MV-4-11 (cell line): Measurements from ENCODE around the gene TLE2.

ENCODE experiments used
- DNase-seq: peaks from one replicate; lab custom pipeline; 2025; lab: John Stamatoyannopoulos, UW

Gene TLE2

GRCh38 chr19:3036119-3036976, 7.3 kb upstream of the TLE2 start:
- DNase-seq = peak; percentile 86

DNA sequence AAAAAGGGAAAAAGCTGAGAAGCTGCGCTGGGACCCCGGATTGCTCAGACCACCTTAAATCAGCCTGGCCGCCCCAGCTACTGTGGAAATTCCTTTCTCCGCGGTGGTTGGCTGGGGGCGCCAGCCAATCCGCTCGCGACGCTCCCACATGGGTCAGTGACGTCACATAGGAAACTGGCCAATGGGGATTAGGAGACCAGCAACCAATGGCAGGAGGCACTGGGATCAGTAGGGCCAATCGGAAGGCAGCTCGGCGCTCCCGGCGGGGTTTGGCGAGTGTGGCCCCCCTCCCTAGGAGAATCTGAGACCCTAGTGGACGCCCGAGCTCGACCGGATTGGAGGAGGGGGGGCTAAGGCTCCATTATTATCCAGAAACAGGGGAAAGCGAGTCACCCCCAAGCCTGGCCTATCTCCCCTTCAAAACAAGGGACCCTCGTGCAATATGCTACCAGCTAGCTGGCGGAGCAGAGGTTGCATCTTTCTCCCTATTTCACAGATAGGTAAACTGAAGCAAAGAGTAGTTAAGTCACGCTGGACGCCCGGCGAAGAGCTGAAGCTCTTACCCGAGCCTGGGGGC, 6.5 kb upstream of the TLE2 start:
- peak; percentile 99 for DNase-seq

- DNase-seq = peak; percentile 78
These were observed 5.8 kb upstream of the TLE2 start for GRCh38 chr19:3034656-3035541.

DNA sequence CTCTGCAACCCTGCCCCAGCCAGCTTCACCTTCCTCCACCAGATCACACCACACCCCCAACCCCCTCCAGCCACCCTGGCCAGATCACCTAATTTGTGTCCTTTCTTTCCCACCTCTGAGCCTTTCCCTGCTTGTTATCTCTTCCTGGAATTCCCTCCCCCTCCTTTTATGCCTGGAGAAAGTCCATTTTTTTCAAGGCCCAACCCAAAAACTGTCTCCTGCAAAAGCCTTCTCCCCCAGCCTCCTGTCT, 5.3 kb upstream of the TLE2 start:
- no peak for DNase-seq

DNA sequence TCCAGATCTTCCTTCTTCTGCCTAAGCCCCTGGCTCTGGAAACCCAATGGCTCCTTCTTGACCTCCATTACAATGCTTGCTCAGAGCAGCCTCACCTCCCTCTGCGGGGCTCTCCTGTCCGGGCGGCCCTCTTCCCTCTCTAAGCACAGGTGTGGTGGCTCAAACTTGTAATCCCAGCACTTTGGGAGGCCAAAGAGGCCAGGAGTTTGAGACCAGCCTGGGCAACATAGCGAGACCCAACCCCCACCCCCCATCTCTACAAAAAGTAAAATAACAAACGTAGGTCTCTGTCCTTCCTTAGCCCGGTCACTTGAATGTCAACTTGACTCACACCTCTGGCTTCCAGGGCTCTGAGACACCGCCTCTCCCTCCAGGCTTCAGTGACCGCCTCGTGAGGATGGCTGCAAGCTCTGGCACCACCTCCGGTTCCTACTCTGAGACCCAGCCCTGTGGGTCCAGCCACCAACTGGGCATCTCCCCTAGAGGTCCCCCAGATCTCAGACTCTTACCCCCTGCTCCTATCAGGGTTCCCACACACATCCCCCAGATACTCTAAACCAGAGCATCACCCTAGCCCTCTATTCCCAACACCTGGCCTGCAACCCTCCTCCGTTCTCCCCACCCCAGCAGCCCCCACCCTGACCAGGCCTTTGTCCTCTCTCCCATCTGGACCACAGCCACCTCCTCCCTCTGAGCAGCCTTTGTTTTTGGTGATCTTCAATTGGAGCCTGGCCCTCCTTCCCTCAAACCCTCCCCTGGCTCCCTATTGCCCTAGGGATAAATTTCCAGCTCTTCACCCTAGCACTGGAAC, 4.7 kb upstream of the TLE2 start:
- DNase-seq = no peak

- no peak for DNase-seq
These were observed 2.5 kb upstream of the TLE2 start for GRCh38 chr19:3031607-3031867.

GRCh38 chr19:3028305-3029064, 595 bp downstream of the TLE2 start:
- no peak for DNase-seq

DNA sequence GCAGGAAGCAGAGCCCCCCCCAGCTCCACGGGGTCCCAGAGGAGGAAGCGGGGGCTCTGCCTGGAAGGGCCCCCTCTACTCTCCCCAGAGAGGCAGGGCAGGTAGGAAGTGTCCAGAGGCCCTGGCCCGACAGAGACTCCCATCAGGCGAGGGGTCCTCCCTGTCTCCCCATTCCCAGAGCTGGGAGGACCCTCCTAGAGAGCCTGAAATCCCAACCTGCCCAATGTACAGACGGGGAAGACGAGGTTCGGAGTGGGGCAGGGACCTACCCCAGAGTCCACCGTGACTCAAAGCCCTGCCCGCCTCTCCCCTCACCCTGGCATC, 1.1 kb downstream of the TLE2 start:
- no peak for DNase-seq

DNA sequence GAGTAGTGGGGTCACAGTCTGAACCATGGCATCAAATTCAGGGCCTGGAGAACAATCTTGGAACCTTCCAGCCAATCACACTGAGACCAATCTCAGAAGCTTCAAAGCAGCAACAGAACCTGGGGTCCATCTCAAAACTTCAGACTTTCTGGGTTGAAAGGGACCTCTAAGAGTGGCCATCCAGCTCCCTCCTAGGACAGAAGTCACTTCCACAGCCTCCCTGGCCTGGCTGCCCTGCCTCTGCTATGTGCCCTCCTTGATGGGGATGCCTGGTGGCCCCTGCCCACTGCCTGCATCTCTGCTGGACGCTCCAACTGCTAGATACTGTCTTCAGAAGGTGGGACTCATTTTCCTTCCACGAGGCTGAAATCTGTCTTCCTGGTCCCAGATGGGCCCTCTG, 1.8 kb downstream of the TLE2 start:
- DNase-seq = no peak

DNA sequence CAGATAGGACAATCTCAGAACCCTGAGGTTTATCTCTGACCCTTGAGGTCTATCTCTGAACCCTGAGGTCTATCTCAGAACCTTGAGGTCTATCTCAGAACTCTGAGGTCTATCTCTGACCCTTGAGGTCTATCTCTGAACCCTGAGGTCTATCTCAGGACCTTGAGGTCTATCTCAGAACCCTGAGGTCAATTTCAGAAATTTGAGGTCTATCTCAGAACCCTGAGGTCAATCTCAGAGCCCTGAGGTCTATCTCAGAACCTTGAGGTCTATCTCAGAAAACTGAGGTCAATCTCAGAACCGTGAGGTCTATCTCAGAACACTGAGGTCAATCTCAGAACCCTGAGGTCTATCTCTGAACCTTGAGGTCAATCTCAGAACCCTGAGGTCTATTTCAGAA, 2.3 kb downstream of the TLE2 start:
- no peak for DNase-seq

DNA sequence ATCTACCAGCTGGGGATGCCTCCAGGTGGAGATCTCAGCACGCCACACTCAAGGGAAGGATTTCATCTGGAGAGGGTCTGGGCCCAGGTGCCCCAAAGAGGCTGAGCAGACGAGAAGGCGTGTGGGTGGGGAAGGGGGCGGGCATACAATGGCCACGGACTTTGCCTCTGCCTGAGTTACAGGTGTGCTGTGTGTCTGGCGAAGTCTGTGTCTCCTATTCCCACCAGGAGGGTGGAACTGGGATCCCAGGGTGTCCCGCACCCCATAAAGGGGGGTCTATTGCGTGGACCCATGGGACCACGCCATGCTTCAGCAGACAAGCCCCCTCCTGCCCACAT, 3.6 kb downstream of the TLE2 start:
- no peak for DNase-seq

- DNase-seq = no peak
These were observed 4.1 kb downstream of the TLE2 start for GRCh38 chr19:3024870-3025548.

- DNase-seq = no peak
These were observed 4.6 kb downstream of the TLE2 start for GRCh38 chr19:3024509-3024869.

GRCh38 chr19:3020321-3020960, 8.6 kb downstream of the TLE2 start:
- no peak for DNase-seq

DNA sequence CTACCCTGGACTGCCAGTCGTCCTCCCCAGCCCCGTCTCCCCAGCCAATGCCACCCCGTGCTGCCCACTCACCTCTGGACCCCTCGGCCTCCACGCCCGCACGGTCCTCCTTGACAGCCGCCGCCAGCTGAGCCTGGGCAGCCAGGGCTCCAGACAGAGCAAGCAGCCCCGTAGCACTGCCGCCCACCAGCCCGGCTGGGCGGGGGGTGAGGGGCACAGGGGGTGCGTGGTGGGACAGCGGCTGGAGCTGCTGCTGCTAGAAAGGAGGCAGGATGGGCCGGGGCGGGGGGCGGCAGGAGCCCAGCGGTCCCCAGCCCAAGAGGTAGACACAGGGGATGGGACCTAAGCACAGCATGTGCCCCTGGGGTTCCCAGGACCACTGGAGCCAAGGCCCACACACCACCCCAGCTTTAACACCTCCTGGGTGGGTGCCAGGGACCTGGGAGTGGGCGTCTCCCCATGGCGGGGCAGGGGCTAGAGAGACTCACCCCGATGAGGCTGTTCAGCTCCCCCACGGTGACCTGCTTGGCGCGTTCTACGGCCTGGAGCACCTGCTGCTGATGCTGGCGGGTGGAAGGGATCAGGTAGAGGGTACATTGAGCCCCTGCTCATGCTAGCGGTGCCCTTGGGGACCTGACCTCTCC, 9.7 kb downstream of the TLE2 start:
- no peak for DNase-seq

GRCh38 chr19:3017923-3018322, 11.2 kb downstream of the TLE2 start:
- no peak for DNase-seq

GRCh38 chr19:3015126-3016057, 13.7 kb downstream of the TLE2 start:
- no peak for DNase-seq

DNA sequence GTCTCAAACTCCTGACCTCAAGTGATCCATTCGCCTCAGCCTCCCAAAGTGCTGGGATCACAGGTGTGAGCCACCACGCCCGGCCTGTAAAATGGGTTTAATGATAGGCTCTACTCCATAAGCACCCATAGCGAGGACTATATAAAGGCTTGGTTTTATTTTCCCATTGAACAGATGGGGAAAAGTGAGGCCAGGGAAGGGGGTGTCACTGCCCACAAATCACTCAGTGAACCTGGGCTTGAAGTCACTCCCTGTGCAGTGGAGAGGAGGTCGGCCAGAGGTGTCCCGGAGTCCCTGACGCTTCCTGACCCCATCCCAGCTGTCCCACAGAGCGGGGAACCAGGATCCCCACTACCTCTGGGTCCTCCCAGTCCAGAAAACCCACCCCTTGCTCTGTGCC, 14.9 kb downstream of the TLE2 start:
- no peak for DNase-seq

DNA sequence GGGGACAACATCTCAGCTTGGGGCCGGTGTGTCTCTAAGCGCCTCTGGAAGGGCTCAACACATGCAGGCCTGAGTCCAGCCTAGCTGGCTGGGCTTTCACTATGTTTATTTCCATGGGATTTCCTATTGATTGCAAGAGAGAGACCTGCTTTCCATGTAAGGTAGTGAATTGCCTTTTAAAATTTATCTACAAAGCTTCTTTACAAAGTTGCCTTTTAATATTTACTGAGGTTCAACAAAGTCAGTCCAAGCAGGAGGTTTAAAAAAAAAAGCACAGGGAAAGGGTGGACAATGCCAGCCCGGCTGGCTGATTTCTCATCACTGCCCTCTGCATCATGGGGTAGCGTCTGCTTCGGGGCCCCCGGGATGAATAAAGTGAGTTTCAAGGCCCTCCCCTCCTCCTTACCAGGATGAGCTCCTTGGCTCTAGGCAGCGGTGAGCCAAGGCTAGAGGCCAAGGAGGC, 15.8 kb downstream of the TLE2 start:
- no peak for DNase-seq
